Osteoblast (primary cell): ENCODE results near the gene TENT5A. TPM values are rescaled to one million over a fixed set of nuclear protein-coding genes. Genes with fewer than 3 reads are reported as not detected.

Experiments used
- DNase-seq: peaks from one replicate; pipeline ENCODE4 v3.0.0; 2011; ENCODE audit warnings: low spot score, mixed read lengths; ENCODE audit not compliant: insufficient read length; ENCODE audit errors: missing footprints
- H2AFZ ChIP-seq: 2 replicates; pipeline ENCODE4 v1.6.0; 2011; ENCODE audit warnings: mild to moderate bottlenecking, low read length
- H3K27ac ChIP-seq: 2 replicates; pipeline ENCODE4 v1.5.1; 2011; ENCODE audit warnings: mild to moderate bottlenecking, low read depth, low read length, moderate library complexity
- H3K27me3 ChIP-seq: 2 replicates; pipeline ENCODE4 v1.6.0; 2012; ENCODE audit warnings: mild to moderate bottlenecking, control low read depth, inconsistent platforms, low read length, moderate library complexity; ENCODE audit not compliant: insufficient read depth
- H3K36me3 ChIP-seq: 2 replicates; pipeline ENCODE4 v1.5.1; 2011; ENCODE audit warnings: mild to moderate bottlenecking, low read length, control low read depth, moderate library complexity; ENCODE audit not compliant: insufficient read depth
- H3K4me1 ChIP-seq: 2 replicates; pipeline ENCODE4 v1.5.1; 2011; ENCODE audit warnings: mild to moderate bottlenecking, low read length, control low read depth, moderate library complexity; ENCODE audit not compliant: insufficient read depth
- H3K4me2 ChIP-seq: 2 replicates; pipeline ENCODE4 v1.6.0; 2011; ENCODE audit warnings: mild to moderate bottlenecking, low read length; ENCODE audit not compliant: insufficient read depth
- H3K4me3 ChIP-seq: fragments of 200-600 bp; sonication (generic); 3 replicates; pipeline ENCODE4 v1.5.1; 2012; ENCODE audit warnings: mild to moderate bottlenecking, low read length, inconsistent platforms; ENCODE audit not compliant: insufficient read depth
- H3K79me2 ChIP-seq: 2 replicates; pipeline ENCODE4 v1.6.0; 2012; ENCODE audit warnings: mild to moderate bottlenecking, low read length, control low read depth, inconsistent platforms; ENCODE audit not compliant: insufficient read depth
- H3K9me3 ChIP-seq: 2 replicates; pipeline ENCODE4 v1.5.1; 2011; ENCODE audit warnings: low read depth, low read length, control low read depth
- H4K20me1 ChIP-seq: 2 replicates; pipeline ENCODE4 v1.6.0; 2012; ENCODE audit warnings: mild to moderate bottlenecking, low read length, control low read depth; ENCODE audit not compliant: insufficient read depth
- total RNA-seq: library from RNA; depleted of rRNA; stranded (reverse); fragments of >200 nt; gene quantifications from 2 replicates; pipeline ENCODE4 v1.2.3, GENCODE V29; 2012
- TF ChIP-seq, protein P1 (sequence below): IDR thresholded peaks from 2 replicates; pipeline ENCODE4 v1.5.1; 2011; ENCODE audit warnings: mild to moderate bottlenecking, low read depth, low read length, moderate library complexity; ENCODE audit errors: extremely low read depth

The TENT5A gene
- total RNA-seq, 1 donor, result 82.9 TPM

DNA sequence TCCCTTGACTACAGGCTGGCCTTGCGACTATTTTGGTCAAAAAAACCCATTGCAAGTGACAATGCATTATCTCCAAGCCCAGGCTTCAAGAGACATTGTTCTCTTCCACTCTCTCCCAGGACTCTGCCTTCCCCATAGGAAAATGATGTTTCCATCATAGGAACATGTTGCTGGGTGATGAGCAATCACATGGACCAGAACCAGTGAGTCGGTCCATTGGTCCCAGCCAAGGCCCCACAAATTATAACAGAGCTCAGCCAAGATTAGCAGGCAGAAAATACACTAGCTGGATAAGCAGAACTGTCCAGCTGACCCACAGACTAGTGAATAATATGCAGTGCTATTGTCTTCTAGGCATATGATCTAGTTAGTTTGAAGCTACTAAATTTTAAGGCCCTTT, 27.4 kb downstream of the TENT5A start:
- Histone ChIP-seq H3K27ac (no peak overlapping the region), H3K9me3 (no peaks in the 10 kb centered on the region), H3K36me3 (no peaks in the 10 kb centered on the region), H3K4me1 (no peaks in the 10 kb centered on the region), H4K20me1 (no peaks in the 10 kb centered on the region), H3K27me3 (no peaks in the 10 kb centered on the region), H3K79me2 (no peaks in the 10 kb centered on the region), H3K4me3 (no peak overlapping the region), H2AFZ (no peak overlapping the region), H3K4me2 (no peak overlapping the region)
- DNase-seq, result no peak
- TF ChIP-seq, protein P1, sequence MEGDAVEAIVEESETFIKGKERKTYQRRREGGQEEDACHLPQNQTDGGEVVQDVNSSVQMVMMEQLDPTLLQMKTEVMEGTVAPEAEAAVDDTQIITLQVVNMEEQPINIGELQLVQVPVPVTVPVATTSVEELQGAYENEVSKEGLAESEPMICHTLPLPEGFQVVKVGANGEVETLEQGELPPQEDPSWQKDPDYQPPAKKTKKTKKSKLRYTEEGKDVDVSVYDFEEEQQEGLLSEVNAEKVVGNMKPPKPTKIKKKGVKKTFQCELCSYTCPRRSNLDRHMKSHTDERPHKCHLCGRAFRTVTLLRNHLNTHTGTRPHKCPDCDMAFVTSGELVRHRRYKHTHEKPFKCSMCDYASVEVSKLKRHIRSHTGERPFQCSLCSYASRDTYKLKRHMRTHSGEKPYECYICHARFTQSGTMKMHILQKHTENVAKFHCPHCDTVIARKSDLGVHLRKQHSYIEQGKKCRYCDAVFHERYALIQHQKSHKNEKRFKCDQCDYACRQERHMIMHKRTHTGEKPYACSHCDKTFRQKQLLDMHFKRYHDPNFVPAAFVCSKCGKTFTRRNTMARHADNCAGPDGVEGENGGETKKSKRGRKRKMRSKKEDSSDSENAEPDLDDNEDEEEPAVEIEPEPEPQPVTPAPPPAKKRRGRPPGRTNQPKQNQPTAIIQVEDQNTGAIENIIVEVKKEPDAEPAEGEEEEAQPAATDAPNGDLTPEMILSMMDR, result no peak

DNA sequence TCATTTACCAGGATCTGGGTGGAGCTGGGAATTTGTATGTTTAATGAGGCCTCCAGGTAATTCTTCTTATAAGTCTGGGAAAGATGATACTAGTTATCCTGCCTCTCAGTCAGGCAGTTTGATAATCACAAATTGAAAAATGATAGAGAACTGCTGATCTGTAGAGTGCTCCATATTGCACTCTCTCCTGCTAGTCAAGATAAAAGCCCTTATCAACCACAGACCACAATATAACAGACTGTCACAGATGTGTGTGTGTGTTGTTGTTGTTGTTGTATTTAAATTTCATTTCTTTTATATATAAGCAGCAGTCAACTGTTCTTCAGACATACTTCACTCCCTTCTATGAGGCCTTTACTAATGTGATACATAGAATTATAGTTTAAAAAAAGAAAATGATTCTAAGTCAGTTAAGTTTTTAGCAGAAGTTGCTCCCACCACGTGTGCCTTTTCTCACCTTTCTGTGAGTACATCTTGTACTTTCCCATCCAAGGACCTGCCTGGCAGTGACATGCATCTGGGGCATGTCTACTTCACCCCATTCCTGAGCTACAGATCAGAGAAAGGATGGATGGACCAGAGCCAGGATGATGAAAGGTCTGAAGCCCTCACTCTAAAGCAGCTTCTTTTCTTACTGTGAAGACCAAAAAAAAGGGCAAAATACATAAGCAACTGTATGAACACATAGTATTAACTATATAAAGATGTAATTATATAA, 29.8 kb downstream of the TENT5A start:
- TF ChIP-seq, protein P1, result no peak
- no peaks in the 10 kb centered on the region for H3K9me3 ChIP-seq
- DNase-seq, result no peak
- no peaks in the 10 kb centered on the region for H3K4me1 ChIP-seq
- no peak overlapping the region for H3K4me3 ChIP-seq
- no peaks in the 10 kb centered on the region for H4K20me1 ChIP-seq
- no peak overlapping the region for H3K4me2 ChIP-seq
- H3K36me3 ChIP-seq, result no peaks in the 10 kb centered on the region
- no peak overlapping the region for H2AFZ ChIP-seq
- H3K27me3 ChIP-seq, result no peaks in the 10 kb centered on the region
- no peaks in the 10 kb centered on the region for H3K79me2 ChIP-seq
- no peak overlapping the region for H3K27ac ChIP-seq

DNA sequence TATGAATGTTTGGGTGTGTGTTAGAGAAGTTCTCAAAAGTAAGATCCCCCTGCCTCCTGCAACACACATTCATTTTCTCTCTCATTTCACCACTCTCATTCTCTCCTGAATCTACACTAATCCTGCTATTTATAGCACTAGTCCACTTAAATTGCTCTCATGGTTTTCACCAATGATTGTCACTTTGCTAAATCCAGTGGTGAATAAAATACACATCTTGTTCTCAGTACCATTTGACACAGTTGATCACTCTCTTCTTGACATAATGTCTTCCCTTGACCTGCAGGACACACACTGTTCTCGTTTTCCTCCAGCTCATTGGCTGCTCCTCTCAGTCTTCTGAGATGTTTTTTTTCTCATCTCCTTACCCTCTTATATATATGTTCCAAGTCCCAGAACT, 32.1 kb downstream of the TENT5A start:
- TF ChIP-seq, protein P1, result no peak
- Histone ChIP-seq H3K4me1 (no peaks in the 10 kb centered on the region), H3K79me2 (no peaks in the 10 kb centered on the region), H3K27ac (no peak overlapping the region), H4K20me1 (no peaks in the 10 kb centered on the region), H2AFZ (no peak overlapping the region), H3K27me3 (no peaks in the 10 kb centered on the region), H3K9me3 (no peaks in the 10 kb centered on the region), H3K4me3 (no peak overlapping the region), H3K36me3 (no peaks in the 10 kb centered on the region), H3K4me2 (no peak overlapping the region)
- DNase-seq, result no peak

DNA sequence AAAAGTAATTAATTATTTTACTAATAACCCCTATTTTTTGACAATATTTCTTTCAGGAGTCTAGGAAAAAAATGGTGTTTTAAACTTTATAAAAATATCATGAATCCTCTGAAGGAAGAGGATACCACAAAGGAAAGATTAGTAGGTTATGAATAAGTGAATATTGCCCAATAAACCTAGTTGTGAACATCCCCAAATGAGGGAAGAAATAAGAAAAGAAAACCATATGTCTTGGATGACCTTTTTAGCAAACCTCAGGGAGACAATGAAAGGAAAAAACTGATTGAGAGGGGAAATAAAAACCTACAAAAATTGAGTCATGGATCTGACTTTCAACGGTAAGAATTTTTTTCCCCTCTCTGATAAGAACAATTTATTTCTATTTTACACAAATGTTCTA, 34.4 kb downstream of the TENT5A start:
- no peak overlapping the region for H3K4me2 ChIP-seq
- TF ChIP-seq, protein P1, result no peak
- no peaks in the 10 kb centered on the region for H3K27me3 ChIP-seq
- no peaks in the 10 kb centered on the region for H3K9me3 ChIP-seq
- H3K79me2 ChIP-seq, result no peaks in the 10 kb centered on the region
- H2AFZ ChIP-seq, result no peak overlapping the region
- no peak for DNase-seq
- H4K20me1 ChIP-seq, result no peaks in the 10 kb centered on the region
- no peaks in the 10 kb centered on the region for H3K36me3 ChIP-seq
- H3K27ac ChIP-seq, result no peak overlapping the region
- no peaks in the 10 kb centered on the region for H3K4me1 ChIP-seq
- H3K4me3 ChIP-seq, result no peak overlapping the region
